ENCODE data around the gene ARHGAP11A.

DNA sequence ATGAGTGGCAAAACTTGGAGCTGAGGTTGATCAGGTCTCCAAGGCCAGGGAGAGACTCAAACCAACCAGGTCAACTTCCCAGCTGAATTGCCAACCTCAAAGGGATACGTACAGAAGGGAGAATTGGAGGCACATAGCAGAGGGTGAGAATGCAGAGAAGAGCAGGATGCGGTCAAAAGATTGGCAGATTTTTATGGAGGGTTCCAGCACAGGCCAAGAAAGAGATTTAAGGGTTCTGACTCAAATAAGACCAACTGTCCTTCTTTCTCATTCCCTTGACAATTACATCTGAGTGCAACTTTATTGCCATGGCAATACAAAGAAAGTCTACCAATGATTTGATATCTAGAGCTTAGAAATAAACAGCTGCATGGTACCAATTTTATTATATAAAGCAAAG, 59.4 kb downstream of the ARHGAP11A start:
- TF ChIP-seq, protein P1, sequence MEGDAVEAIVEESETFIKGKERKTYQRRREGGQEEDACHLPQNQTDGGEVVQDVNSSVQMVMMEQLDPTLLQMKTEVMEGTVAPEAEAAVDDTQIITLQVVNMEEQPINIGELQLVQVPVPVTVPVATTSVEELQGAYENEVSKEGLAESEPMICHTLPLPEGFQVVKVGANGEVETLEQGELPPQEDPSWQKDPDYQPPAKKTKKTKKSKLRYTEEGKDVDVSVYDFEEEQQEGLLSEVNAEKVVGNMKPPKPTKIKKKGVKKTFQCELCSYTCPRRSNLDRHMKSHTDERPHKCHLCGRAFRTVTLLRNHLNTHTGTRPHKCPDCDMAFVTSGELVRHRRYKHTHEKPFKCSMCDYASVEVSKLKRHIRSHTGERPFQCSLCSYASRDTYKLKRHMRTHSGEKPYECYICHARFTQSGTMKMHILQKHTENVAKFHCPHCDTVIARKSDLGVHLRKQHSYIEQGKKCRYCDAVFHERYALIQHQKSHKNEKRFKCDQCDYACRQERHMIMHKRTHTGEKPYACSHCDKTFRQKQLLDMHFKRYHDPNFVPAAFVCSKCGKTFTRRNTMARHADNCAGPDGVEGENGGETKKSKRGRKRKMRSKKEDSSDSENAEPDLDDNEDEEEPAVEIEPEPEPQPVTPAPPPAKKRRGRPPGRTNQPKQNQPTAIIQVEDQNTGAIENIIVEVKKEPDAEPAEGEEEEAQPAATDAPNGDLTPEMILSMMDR (IDR thresholded peaks at IDR 0.05), result no peak
- no peak for TF ChIP-seq POLR2A (IDR thresholded peaks at IDR 0.05)
